ENCODE measurements around the gene OR52E1. TPM values are rescaled to one million over a fixed set of nuclear protein-coding genes. Genes with fewer than 3 reads are reported as not detected.

Gene OR52E1
- total RNA-seq, 1 experiment from 2014 or later = not detected

- Histone ChIP-seq H3K4me3 (no peak overlapping the region), H3K27ac (no peak overlapping the region), H3K4me1 (replicated peaks) (no peaks in the 10 kb centered on the region), H3K27me3 (replicated peaks) (no peaks in the 10 kb centered on the region; the same call in 1 of the 2 replicates), H3K36me3 (no peaks in the 10 kb centered on the region), H3K9me3 (replicated peaks) (no peaks in the 10 kb centered on the region)
- no peak for DNase-seq (ENCODE audit: low read depth in 1 of 2, low spot score in 2 of 2)
Observed at GRCh38 chr11:5083602-5084001, 14.2 kb downstream of the OR52E1 start.

GRCh38 chr11:5088556-5088955, 19.2 kb downstream of the OR52E1 start:
- Histone ChIP-seq H3K9me3 (replicated peaks) (no peaks in the 10 kb centered on the region), H3K4me3 (no peak overlapping the region), H3K27ac (no peak overlapping the region), H3K27me3 (replicated peaks) (no peaks in the 10 kb centered on the region), H3K4me1 (replicated peaks) (no peaks in the 10 kb centered on the region), H3K36me3 (no peaks in the 10 kb centered on the region)
- DNase-seq (ENCODE audit: low read depth in 1 of 2, low spot score in 2 of 2) = no peak

- H3K36me3 ChIP-seq = no peaks in the 10 kb centered on the region
- no peaks in the 10 kb centered on the region for H3K9me3 ChIP-seq (replicated peaks)
- no peak for DNase-seq (ENCODE audit: low read depth in 1 of 2, low spot score in 2 of 2)
- H3K4me3 ChIP-seq = no peak overlapping the region
- no peak overlapping the region for H3K27ac ChIP-seq
- no peaks in the 10 kb centered on the region for H3K27me3 ChIP-seq (replicated peaks)
- no peaks in the 10 kb centered on the region for H3K4me1 ChIP-seq (replicated peaks)
Observed at GRCh38 chr11:5090668-5091067, 21.3 kb downstream of the OR52E1 start.

- Histone ChIP-seq H3K4me1 (replicated peaks) (no peaks in the 10 kb centered on the region), H3K27me3 (replicated peaks) (no peaks in the 10 kb centered on the region), H3K9me3 (replicated peaks) (no peaks in the 10 kb centered on the region), H3K27ac (no peak overlapping the region), H3K4me3 (no peak overlapping the region), H3K36me3 (no peaks in the 10 kb centered on the region)
- no peak for DNase-seq (ENCODE audit: low read depth in 1 of 2, low spot score in 2 of 2)
Observed at GRCh38 chr11:5092821-5093585, 23.6 kb downstream of the OR52E1 start.

GRCh38 chr11:5096011-5096410, 26.6 kb downstream of the OR52E1 start:
- no peak for DNase-seq (ENCODE audit: low read depth in 1 of 2, low spot score in 2 of 2)
- H3K9me3 ChIP-seq (replicated peaks) = no peaks in the 10 kb centered on the region
- H3K36me3 ChIP-seq = no peaks in the 10 kb centered on the region
- no peak overlapping the region for H3K27ac ChIP-seq
- no peaks in the 10 kb centered on the region for H3K27me3 ChIP-seq (replicated peaks)
- no peaks in the 10 kb centered on the region for H3K4me1 ChIP-seq (replicated peaks)
- H3K4me3 ChIP-seq = no peak overlapping the region

GRCh38 chr11:5102246-5102645, 32.9 kb downstream of the OR52E1 start:
- no peaks in the 10 kb centered on the region for H3K9me3 ChIP-seq (replicated peaks)
- no peaks in the 10 kb centered on the region for H3K36me3 ChIP-seq
- no peak overlapping the region for H3K4me3 ChIP-seq
- no peak overlapping the region for H3K27ac ChIP-seq
- H3K27me3 ChIP-seq (replicated peaks) = peaks cover 8% of the 10 kb centered on the region
- DNase-seq (ENCODE audit: low read depth in 1 of 2, low spot score in 2 of 2) = no peak
- H3K4me1 ChIP-seq (replicated peaks) = no peaks in the 10 kb centered on the region

- Histone ChIP-seq H3K4me1 (replicated peaks) (no peaks in the 10 kb centered on the region), H3K4me3 (no peak overlapping the region), H3K9me3 (replicated peaks) (no peaks in the 10 kb centered on the region), H3K36me3 (no peaks in the 10 kb centered on the region), H3K27ac (no peak overlapping the region), H3K27me3 (replicated peaks) (peaks cover 8% of the 10 kb centered on the region)
- DNase-seq (ENCODE audit: low read depth in 1 of 2, low spot score in 2 of 2) = no peak
Observed at GRCh38 chr11:5103066-5103465, 33.7 kb downstream of the OR52E1 start.

- H3K9me3 ChIP-seq (replicated peaks) = no peaks in the 10 kb centered on the region
- DNase-seq (ENCODE audit: low read depth in 1 of 2, low spot score in 2 of 2) = no peak
- no peak overlapping the region for H3K27ac ChIP-seq
- no peaks in the 10 kb centered on the region for H3K4me1 ChIP-seq (replicated peaks)
- no peak overlapping the region for H3K4me3 ChIP-seq
- no peaks in the 10 kb centered on the region for H3K36me3 ChIP-seq
- peaks cover 6% of the 10 kb centered on the region for H3K27me3 ChIP-seq (replicated peaks)
Observed at GRCh38 chr11:5107285-5107684, 37.9 kb downstream of the OR52E1 start.

- Histone ChIP-seq H3K4me3 (no peak overlapping the region), H3K4me1 (replicated peaks) (no peaks in the 10 kb centered on the region), H3K27ac (no peak overlapping the region), H3K36me3 (no peaks in the 10 kb centered on the region), H3K9me3 (replicated peaks) (no peaks in the 10 kb centered on the region), H3K27me3 (replicated peaks) (no peaks in the 10 kb centered on the region)
- DNase-seq (ENCODE audit: low read depth in 1 of 2, low spot score in 2 of 2) = no peak
Observed at GRCh38 chr11:5115339-5115738, 46.0 kb downstream of the OR52E1 start.

- no peaks in the 10 kb centered on the region for H3K9me3 ChIP-seq (replicated peaks)
- no peaks in the 10 kb centered on the region for H3K36me3 ChIP-seq
- H3K27me3 ChIP-seq (replicated peaks) = no peaks in the 10 kb centered on the region
- H3K4me1 ChIP-seq (replicated peaks) = no peaks in the 10 kb centered on the region
- no peak for DNase-seq (ENCODE audit: low read depth in 1 of 2, low spot score in 2 of 2)
- no peak overlapping the region for H3K27ac ChIP-seq
- H3K4me3 ChIP-seq = no peak overlapping the region
Observed at GRCh38 chr11:5117588-5117987, 48.2 kb downstream of the OR52E1 start.

- Histone ChIP-seq H3K36me3 (no peaks in the 10 kb centered on the region), H3K4me3 (no peak overlapping the region), H3K27me3 (replicated peaks) (0 out of 2 replicates have a peak, but pooled peaks cover 2% of the 10 kb centered on the region), H3K9me3 (replicated peaks) (no peaks in the 10 kb centered on the region), H3K27ac (no peak overlapping the region), H3K4me1 (replicated peaks) (no peaks in the 10 kb centered on the region)
- no peak for DNase-seq (ENCODE audit: low read depth in 1 of 2, low spot score in 2 of 2)
Observed at GRCh38 chr11:5118893-5119292, 49.5 kb downstream of the OR52E1 start.

Other genes starting within 250 kb of the OR52E1 start
- gene OR51F2, start 248.3 kb upstream of the OR52E1 start, total RNA-seq (2014; rRNA removed; shearing (Covaris generic)) = not detected in 2 replicates
- gene OR51S1, start 220.4 kb upstream of the OR52E1 start, total RNA-seq (2014; rRNA removed; shearing (Covaris generic)) = not detected in 2 replicates
- not detected in 2 replicates for gene OR51T1, start 187.7 kb upstream of the OR52E1 start, total RNA-seq (2014; rRNA removed; shearing (Covaris generic))
- not detected in 2 replicates for gene OR51A7, start 165.8 kb upstream of the OR52E1 start, total RNA-seq (2014; rRNA removed; shearing (Covaris generic))
- gene OR51G2, start 150.2 kb upstream of the OR52E1 start, total RNA-seq (2014; rRNA removed; shearing (Covaris generic)) = not detected in 2 replicates
- not detected in 2 replicates for gene OR51G1, start 145.2 kb upstream of the OR52E1 start, total RNA-seq (2014; rRNA removed; shearing (Covaris generic))
- not detected in 2 replicates for gene OR51A4, start 122.0 kb upstream of the OR52E1 start, total RNA-seq (2014; rRNA removed; shearing (Covaris generic))
- gene OR51A2, start 113.9 kb upstream of the OR52E1 start, total RNA-seq (2014; rRNA removed; shearing (Covaris generic)) = not detected in 2 replicates
- not detected in 2 replicates for gene OR51L1, start 74.7 kb upstream of the OR52E1 start, total RNA-seq (2014; rRNA removed; shearing (Covaris generic))
- gene OR52J3, start 23.0 kb upstream of the OR52E1 start, total RNA-seq (2014; rRNA removed; shearing (Covaris generic)) = not detected in 2 replicates
- not detected in 2 replicates for gene OR52E2, start 9.9 kb upstream of the OR52E1 start, total RNA-seq (2014; rRNA removed; shearing (Covaris generic))
- not detected in 2 replicates for gene OR52A5, start 68.8 kb downstream of the OR52E1 start, total RNA-seq (2014; rRNA removed; shearing (Covaris generic))
- under 0.01 TPM in 1 of 2 replicates, not detected in the other for gene OR52A1, start 85.2 kb downstream of the OR52E1 start, total RNA-seq (2014; rRNA removed; shearing (Covaris generic))
- not detected in 2 replicates for gene OR51V1, start 131.1 kb downstream of the OR52E1 start, total RNA-seq (2014; rRNA removed; shearing (Covaris generic))
- gene HBB, start 157.5 kb downstream of the OR52E1 start, total RNA-seq (2014; rRNA removed; shearing (Covaris generic)) = not detected in 2 replicates
- gene HBD, start 164.9 kb downstream of the OR52E1 start, total RNA-seq (2014; rRNA removed; shearing (Covaris generic)) = not detected in 2 replicates
- not detected in 2 replicates for gene HBG1, start 180.3 kb downstream of the OR52E1 start, total RNA-seq (2014; rRNA removed; shearing (Covaris generic))
- gene HBG2, start 185.2 kb downstream of the OR52E1 start, total RNA-seq (2014; rRNA removed; shearing (Covaris generic)) = not detected in 2 replicates
- not detected in 2 replicates for gene HBE1, start 200.4 kb downstream of the OR52E1 start, total RNA-seq (2014; rRNA removed; shearing (Covaris generic))
- gene OR51B4, start 232.4 kb downstream of the OR52E1 start, total RNA-seq (2014; rRNA removed; shearing (Covaris generic)) = not detected in 2 replicates

Data from SJSA1 (cell line).